ENCODE data around the gene ALG3. TPM values are rescaled to one million over a fixed set of nuclear protein-coding genes. Genes with fewer than 3 reads are reported as not detected.
A peak's percentile ranks its signal among the peaks of the same experiment; 100 is the strongest.

Gene ALG3
- total and polyA plus RNA-seq, 2 donors (not counting 3 experiments of a cell fraction or from before 2014, with no cell fraction given) = 42.9 to 99.9 TPM

DNA sequence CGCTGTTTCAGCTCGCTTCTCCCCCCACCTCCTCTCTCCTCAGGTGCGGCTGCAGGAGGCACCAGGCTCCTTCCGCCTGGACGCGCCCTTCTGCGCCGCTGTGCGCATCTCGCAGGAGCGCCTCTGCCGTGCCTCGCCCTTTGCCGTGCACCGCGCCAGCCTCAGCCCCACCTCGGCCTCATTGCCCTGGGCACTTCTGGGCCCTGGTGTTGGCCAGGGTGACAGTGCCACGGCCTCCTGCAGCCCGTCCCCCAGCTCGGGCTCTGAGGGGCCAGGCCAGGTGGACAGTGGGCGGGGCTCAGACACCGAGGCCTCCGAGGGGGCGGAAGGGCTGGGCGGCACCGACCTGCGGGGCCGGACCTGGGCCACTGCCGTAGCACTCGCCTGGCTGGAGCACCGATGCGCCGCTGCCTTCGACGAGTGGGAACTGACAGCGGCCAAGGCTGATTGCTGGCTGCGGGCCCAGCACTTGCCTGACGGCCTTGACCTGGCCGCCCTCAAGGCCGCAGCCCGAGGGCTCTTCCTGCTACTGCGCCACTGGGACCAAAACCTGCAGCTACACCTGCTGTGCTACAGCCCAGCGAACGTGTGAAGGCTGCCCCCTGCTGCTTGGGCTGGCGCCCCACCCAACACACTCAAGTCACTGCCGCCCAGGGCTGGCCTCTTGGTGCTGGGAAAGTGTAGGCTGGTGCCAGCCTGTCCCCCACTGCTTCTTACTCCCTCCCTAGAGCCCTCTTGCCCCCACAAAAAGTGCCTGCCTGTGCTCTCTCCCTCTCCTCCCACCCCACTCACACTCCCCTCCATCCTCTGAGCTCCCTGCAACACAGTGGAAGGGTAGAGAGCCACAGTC, 7.1 kb downstream of the ALG3 start:
- no peaks in the 10 kb centered on the region for H3K9me3 ChIP-seq (replicated peaks; ENCODE audit: control insufficient read depth, insufficient read depth, low read length)
- no peaks in the 10 kb centered on the region for H4K20me1 ChIP-seq (replicated peaks; ENCODE audit: control insufficient read depth, extremely low read depth, insufficient read depth, low read length)
- POLR2A ChIA-PET = no interaction called here
- TF ChIP-seq EZH2 (IDR thresholded peaks at IDR 0.05; ENCODE audit: borderline replicate concordance, low read depth, low read length, severe bottlenecking) = peak; percentile 34
- TF ChIP-seq, protein P1, sequence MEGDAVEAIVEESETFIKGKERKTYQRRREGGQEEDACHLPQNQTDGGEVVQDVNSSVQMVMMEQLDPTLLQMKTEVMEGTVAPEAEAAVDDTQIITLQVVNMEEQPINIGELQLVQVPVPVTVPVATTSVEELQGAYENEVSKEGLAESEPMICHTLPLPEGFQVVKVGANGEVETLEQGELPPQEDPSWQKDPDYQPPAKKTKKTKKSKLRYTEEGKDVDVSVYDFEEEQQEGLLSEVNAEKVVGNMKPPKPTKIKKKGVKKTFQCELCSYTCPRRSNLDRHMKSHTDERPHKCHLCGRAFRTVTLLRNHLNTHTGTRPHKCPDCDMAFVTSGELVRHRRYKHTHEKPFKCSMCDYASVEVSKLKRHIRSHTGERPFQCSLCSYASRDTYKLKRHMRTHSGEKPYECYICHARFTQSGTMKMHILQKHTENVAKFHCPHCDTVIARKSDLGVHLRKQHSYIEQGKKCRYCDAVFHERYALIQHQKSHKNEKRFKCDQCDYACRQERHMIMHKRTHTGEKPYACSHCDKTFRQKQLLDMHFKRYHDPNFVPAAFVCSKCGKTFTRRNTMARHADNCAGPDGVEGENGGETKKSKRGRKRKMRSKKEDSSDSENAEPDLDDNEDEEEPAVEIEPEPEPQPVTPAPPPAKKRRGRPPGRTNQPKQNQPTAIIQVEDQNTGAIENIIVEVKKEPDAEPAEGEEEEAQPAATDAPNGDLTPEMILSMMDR (IDR thresholded peaks at IDR 0.05; ENCODE audit: extremely low read depth in 1 of 2, insufficient read depth in 1 of 2, low read depth in 1 of 2, low read length in 2 of 2) = peak; percentile 50 to 83
- no peak for TF ChIP-seq POLR2A (IDR thresholded peaks at IDR 0.05; ENCODE audit: low read depth, low read length)
- no peak overlapping the region for H3K4me2 ChIP-seq (ENCODE audit: insufficient read depth, low read length)
- peaks cover 0 to 21% of the 10 kb centered on the region in 2 experiments for H3K36me3 ChIP-seq (ENCODE audit: control insufficient read depth in 2 of 2, extremely low read depth in 1 of 2, insufficient read depth in 2 of 2, low read length in 2 of 2)
- no peaks in the 10 kb centered on the region for H3K27me3 ChIP-seq (ENCODE audit: control insufficient read depth in 2 of 2, insufficient read depth in 2 of 2, low read length in 2 of 2)
- no peaks in the 10 kb centered on the region for H3K9me1 ChIP-seq (replicated peaks; ENCODE audit: control insufficient read depth, extremely low read depth, insufficient read depth, low read length)
- no TSS peak for BruUV-seq (replicated peaks)
- no peak overlapping the region for H3K4me3 ChIP-seq (replicated peaks in 1 of 3; ENCODE audit: insufficient read depth in 1 of 3, low read depth in 1 of 3, low read length in 3 of 3)
- H2AFZ ChIP-seq (ENCODE audit: low read depth, low read length) = no peak overlapping the region
- intact Hi-C loops (cut with micrococcal nuclease) (loop anchor here (5.0 kb wide), 1 partner anchor 224 kb away; the partner anchor contains the start of gene ABCC5), dilution Hi-C loops (cut with MboI; ENCODE audit: extremely low pct_ligation_motif_present, low sequenced_read_pairs) (no loop called here)
- no peak overlapping the region for H3K27ac ChIP-seq (ENCODE audit: insufficient read depth, low read depth, low read length)
- CTCF ChIA-PET = interaction anchor here (0.6 to 8.1 kb wide), 16 partner anchors 9 to 349 kb away, joined by 3 to 98 read pairs (median 5); partner anchors contain the start of genes ABCF3, AP2M1, CAMK2N2 and EIF2B5
- FAIRE-seq = no peak
- H3K79me2 ChIP-seq (ENCODE audit: control insufficient read depth, insufficient read depth, low read length) = no peaks in the 10 kb centered on the region
- DNase-seq (ENCODE audit: low read depth, low spot score) = peak; percentile 48
- no peak overlapping the region for H3K9ac ChIP-seq (replicated peaks; ENCODE audit: extremely low read depth, insufficient read depth, low read length)
- no peaks in the 10 kb centered on the region for H3K4me1 ChIP-seq (ENCODE audit: control insufficient read depth, extremely low read depth, insufficient read depth, low read length)

DNA sequence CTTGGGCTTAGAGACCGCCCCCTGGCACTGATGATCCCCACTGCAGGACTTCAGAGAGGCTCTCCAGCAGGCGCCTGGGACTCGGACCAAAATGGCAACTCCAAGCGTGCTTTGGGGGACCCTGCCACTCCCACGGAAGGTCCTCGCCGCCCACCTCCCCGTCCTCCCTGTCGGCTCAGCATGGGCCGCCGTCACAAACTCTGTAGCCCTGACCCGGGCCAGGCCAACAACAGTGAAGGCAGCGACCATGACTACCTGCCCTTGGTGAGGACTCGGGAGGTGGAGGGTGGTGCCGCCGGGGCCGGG, 7.7 kb downstream of the ALG3 start:
- dilution Hi-C loops (cut with MboI; ENCODE audit: extremely low pct_ligation_motif_present, low sequenced_read_pairs) = no loop called here
- FAIRE-seq = no peak

More for the DNA sequence above, 7.7 kb downstream of the ALG3 start:
- CTCF ChIA-PET = interaction anchor here (1.5 to 8.1 kb wide), 8 partner anchors 14 to 344 kb away, joined by 4 to 98 read pairs (median 12); partner anchors contain the start of genes ABCF3, CAMK2N2 and VWA5B2
- Histone ChIP-seq H3K9ac (replicated peaks; ENCODE audit: extremely low read depth, insufficient read depth, low read length) (no peak overlapping the region), H4K20me1 (replicated peaks; ENCODE audit: control insufficient read depth, extremely low read depth, insufficient read depth, low read length) (no peaks in the 10 kb centered on the region), H3K79me2 (ENCODE audit: control insufficient read depth, insufficient read depth, low read length) (no peaks in the 10 kb centered on the region), H3K27me3 (ENCODE audit: control insufficient read depth in 2 of 2, insufficient read depth in 2 of 2, low read length in 2 of 2) (no peaks in the 10 kb centered on the region), H3K4me1 (ENCODE audit: control insufficient read depth, extremely low read depth, insufficient read depth, low read length) (no peaks in the 10 kb centered on the region), H3K36me3 (ENCODE audit: control insufficient read depth in 2 of 2, extremely low read depth in 1 of 2, insufficient read depth in 2 of 2, low read length in 2 of 2) (peaks cover 0 to 21% of the 10 kb centered on the region in 2 experiments), H3K27ac (ENCODE audit: insufficient read depth, low read depth, low read length) (no peak overlapping the region), H3K4me2 (ENCODE audit: insufficient read depth, low read length) (no peak overlapping the region), H3K9me1 (replicated peaks; ENCODE audit: control insufficient read depth, extremely low read depth, insufficient read depth, low read length) (no peaks in the 10 kb centered on the region), H2AFZ (ENCODE audit: low read depth, low read length) (no peak overlapping the region), H3K9me3 (replicated peaks; ENCODE audit: control insufficient read depth, insufficient read depth, low read length) (no peaks in the 10 kb centered on the region), H3K4me3 (replicated peaks in 1 of 3; ENCODE audit: insufficient read depth in 1 of 3, low read depth in 1 of 3, low read length in 3 of 3) (no peak overlapping the region)
- intact Hi-C loops (cut with micrococcal nuclease) = loop anchor here (5.0 kb wide), 1 partner anchor 224 kb away; the partner anchor contains the start of gene ABCC5
- TF ChIP-seq, protein P2, sequence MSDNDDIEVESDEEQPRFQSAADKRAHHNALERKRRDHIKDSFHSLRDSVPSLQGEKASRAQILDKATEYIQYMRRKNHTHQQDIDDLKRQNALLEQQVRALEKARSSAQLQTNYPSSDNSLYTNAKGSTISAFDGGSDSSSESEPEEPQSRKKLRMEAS (IDR thresholded peaks at IDR 0.05; ENCODE audit: insufficient read depth, insufficient read length) = no peak
- TF ChIP-seq POLR2AphosphoS5 (IDR thresholded peaks at IDR 0.05; ENCODE audit: insufficient read depth, low read depth, low read length) (no peak), MYC (IDR thresholded peaks at IDR 0.05; ENCODE audit: low read depth, low read length) (no peak), GATA2 (IDR thresholded peaks at IDR 0.05; ENCODE audit: insufficient read depth, insufficient read length, low read depth, low read length) (no peak), FOS (IDR thresholded peaks at IDR 0.05; ENCODE audit: borderline replicate concordance, insufficient read depth, low read length) (no peak), EZH2 (IDR thresholded peaks at IDR 0.05; ENCODE audit: borderline replicate concordance, low read depth, low read length, severe bottlenecking) (no peak), POLR2A (IDR thresholded peaks at IDR 0.05; ENCODE audit: low read depth, low read length) (no peak)
- TF ChIP-seq, protein P1 (IDR thresholded peaks at IDR 0.05; ENCODE audit: extremely low read depth in 1 of 2, insufficient read depth in 1 of 2, low read depth in 1 of 2, low read length in 2 of 2) = no peak
- no TSS peak for BruUV-seq (replicated peaks)
- no peak for DNase-seq (ENCODE audit: low read depth, low spot score)
- POLR2A ChIA-PET = no interaction called here

Measured in endothelial cell of umbilical vein (primary cell).